Measurements from ENCODE around the gene APOLD1. TPM values are rescaled to one million over a fixed set of nuclear protein-coding genes. Genes with fewer than 3 reads are reported as not detected.

APOLD1 gene
- total and polyA plus RNA-seq, 2 of the 4 experiments (the other 2 are of a cell fraction) = 2.3 to 4.5 TPM

GRCh38 chr12:12779529-12779928 lies 5.9 kb upstream of the APOLD1 start:
- Histone ChIP-seq H3K18ac (ENCODE audit: low read depth, low read length) (no peak overlapping the region), H3K14ac (replicated peaks; ENCODE audit: low read depth, low read length) (no peak overlapping the region), H3K36me3 (ENCODE audit: control insufficient read depth, insufficient read depth, low read length) (no peaks in the 10 kb centered on the region), H2BK15ac (ENCODE audit: low read depth, low read length) (no peak overlapping the region), H3K56ac (ENCODE audit: extremely low read depth, insufficient read depth, low read length) (no peak overlapping the region), H2AK9ac (replicated peaks; ENCODE audit: low read depth, low read length, poor library complexity) (no peak overlapping the region), H4K5ac (ENCODE audit: low read depth, low read length) (no peak overlapping the region), H2BK20ac (ENCODE audit: low read depth, low read length) (no peak overlapping the region), H4K8ac (ENCODE audit: low read depth in 2 of 2, low read length in 2 of 2) (no peak overlapping the region), H3K27me3 (ENCODE audit: control insufficient read depth, insufficient read depth, low read length) (no peaks in the 10 kb centered on the region), H3K4ac (ENCODE audit: low read depth, low read length) (no peak overlapping the region), H3K9me1 (ENCODE audit: insufficient read depth, low read length) (peaks cover 9% of the 10 kb centered on the region; the same call in 1 of the 2 replicates), H3K9me3 (ENCODE audit: control insufficient read depth, insufficient read depth, low read length) (no peaks in the 10 kb centered on the region), H3K4me3 (ENCODE audit: insufficient read depth, low read depth, low read length) (no peak overlapping the region), H3K27ac (ENCODE audit: insufficient read depth, low read length) (no peak overlapping the region), H3K23ac (ENCODE audit: low read depth, low read length) (no peak overlapping the region), H2AFZ (replicated peaks; ENCODE audit: low read length, poor library complexity) (no peak overlapping the region), H4K91ac (ENCODE audit: insufficient read depth, low read depth, low read length) (no peak overlapping the region), H3K79me1 (ENCODE audit: low read depth in 1 of 2, low read length in 2 of 2) (peaks cover 5 to 12% of the 10 kb centered on the region in 2 experiments; a peak in 3 of 4 replicates), H2BK5ac (ENCODE audit: low read depth, low read length, poor library complexity, severe bottlenecking) (peak overlapping the region; percentile 21), H4K20me1 (ENCODE audit: insufficient read depth, low read length) (no peaks in the 10 kb centered on the region), H3K4me2 (ENCODE audit: low read depth, low read length) (peak overlapping the region; percentile 66; the same call in 1 of the 2 replicates), H3K9ac (ENCODE audit: low read depth, low read length) (no peak overlapping the region), H2BK120ac (ENCODE audit: low read depth, low read length) (no peak overlapping the region), H2AK5ac (ENCODE audit: low read depth, low read length) (no peak overlapping the region), H3K4me1 (ENCODE audit: control insufficient read depth, insufficient read depth, low read length) (peaks cover 9% of the 10 kb centered on the region)
- WGBS, 2 experiments (ENCODE audit: extremely low coverage in 2 of 2, insufficient read length in 1 of 2) = no CpG with 5 or more reads among the region's 3 CpGs
- TF ChIP-seq RFX5 (IDR thresholded peaks at IDR 0.05; ENCODE audit: low read depth, low read length) (no peak), CEBPB (IDR thresholded peaks at IDR 0.05; ENCODE audit: low read depth, low read length) (peak; percentile 44; the same call in 1 of the 2 replicates), NFE2L2 (IDR thresholded peaks at IDR 0.05; ENCODE audit: low read depth, low read length) (peak; percentile 67)
- intact Hi-C loops (cut with micrococcal nuclease) = no loop called here
- peak; percentile 76 for ATAC-seq (ENCODE audit: low read depth)
- dilution Hi-C loops (cut with HindIII; ENCODE audit: low sequenced_read_pairs, unreplicated experiment) = no loop called here
- in situ Hi-C loops (cut with MboI; ENCODE audit: low sequenced_read_pairs) = no loop called here
- CTCF ChIA-PET = interaction anchor here (1.0 to 1.1 kb wide), 2 partner anchors 9 to 11 kb away, joined by 3 to 4 read pairs; no protein-coding TSS in a partner anchor
- POLR2A ChIA-PET (ENCODE audit: unreplicated experiment) = interaction anchor here (0.5 kb wide), 1 partner anchor 1589 kb away, joined by 3 read pairs; no protein-coding TSS in a partner anchor
- BruUV-seq (replicated peaks) = no TSS peak
- peak; percentile 96 for DNase-seq

Data from IMR-90 (cell line).